ENCODE measurements around the gene DCXR.

Gene DCXR

DNA sequence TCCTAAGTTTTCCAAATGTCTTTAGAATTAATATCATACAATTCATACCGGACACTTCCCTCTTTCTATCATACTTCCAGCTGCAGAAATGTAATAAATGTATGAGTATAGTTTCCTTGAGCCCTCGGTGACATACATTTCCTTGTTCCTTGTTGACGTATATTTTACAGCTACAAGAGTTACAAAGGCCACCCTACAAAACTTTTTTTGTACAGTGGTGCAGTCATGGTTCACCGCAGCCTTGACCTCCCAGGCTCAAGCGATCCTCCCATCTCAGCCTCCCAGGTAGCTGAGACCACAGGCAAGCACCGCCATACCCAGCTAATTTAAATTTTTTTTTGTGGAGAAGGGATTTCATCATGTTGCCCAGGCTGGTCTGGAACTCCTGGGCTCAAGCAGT is 35.3 kb upstream of the DCXR start:
- no peak for DNase-seq

DNA sequence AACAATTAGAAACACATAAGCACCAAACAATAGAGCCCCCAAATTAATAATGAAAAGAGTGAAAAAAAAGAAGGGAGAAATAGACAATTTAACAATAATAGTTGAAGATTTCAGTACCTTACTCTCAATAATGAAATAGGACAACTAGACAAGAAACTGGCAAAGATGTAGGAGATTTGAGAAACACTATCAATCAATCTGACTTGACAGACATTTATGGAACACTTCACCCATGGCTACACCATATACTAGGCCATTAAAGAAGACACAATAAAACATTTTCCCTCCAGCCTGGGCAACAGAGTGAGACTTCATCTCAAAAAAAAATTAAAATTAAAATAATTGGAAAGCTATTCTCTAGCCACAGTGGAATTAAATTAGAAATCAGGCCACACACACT is 33.1 kb upstream of the DCXR start:
- no peak for DNase-seq

DNA sequence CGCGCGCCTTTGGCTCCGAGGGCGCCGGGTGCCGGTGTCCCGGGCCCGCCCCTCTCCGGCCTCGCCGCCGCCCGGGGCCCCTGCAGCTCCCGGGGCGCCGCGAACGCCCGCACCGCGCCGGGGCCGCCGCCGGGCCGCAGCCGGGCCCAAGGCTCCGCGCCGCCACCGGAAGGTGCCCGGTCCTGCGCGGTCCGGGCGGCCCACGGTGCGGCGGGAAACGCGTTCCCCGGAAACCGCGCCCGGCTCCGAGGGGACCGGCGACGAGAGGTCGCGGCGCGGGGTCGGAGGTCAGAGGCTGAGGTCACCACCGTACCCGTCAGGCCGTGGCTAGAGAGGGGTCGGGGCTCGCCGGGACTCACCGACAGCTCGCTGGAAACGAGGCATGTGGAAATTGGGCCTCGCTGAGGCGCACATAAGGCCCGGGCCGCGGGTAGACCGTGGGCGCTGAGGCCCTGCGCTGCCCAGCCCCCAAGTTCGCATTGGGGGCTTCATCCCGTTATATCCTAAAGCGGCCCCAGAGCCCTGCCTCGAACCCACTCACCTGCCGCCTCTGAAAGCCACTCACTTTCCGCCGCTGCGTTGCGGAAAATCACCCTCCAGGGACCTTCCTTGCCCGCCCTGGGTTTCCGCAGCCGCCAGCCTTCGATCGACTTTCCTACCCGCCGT is 28.3 kb upstream of the DCXR start, which contains the start of gene DUS1L:
DUS1L (minus strand) TSS at position 167 of the 666 bp plus-strand sequence. CDS start 745 bp downstream, outside the sequence.
- peak; percentile 57 to 59 for DNase-seq

DNA sequence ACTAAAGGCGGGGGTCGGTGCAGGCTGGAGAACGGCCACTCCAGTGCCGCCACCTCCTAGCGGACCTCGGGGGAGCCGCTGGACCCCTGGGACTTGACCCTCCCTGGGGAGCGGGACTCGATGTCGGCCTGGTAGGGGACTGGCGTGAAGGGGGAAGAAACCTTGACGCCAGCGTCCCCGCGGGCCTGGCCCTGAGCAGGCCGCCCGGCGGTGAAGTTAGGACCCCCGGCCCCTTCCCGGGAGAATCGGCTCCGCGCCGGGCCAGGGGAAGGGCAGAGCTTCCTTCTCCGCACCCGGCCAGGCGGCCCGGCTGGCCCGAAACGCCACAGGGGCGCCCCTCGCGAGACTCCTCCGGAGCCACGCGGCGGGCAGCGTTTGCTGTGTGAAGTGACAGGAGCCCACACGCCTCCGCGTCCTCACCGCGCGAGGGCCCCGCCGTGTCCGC is 27.7 kb upstream of the DCXR start:
- DNase-seq = peak; percentile 32 to 33

DNA sequence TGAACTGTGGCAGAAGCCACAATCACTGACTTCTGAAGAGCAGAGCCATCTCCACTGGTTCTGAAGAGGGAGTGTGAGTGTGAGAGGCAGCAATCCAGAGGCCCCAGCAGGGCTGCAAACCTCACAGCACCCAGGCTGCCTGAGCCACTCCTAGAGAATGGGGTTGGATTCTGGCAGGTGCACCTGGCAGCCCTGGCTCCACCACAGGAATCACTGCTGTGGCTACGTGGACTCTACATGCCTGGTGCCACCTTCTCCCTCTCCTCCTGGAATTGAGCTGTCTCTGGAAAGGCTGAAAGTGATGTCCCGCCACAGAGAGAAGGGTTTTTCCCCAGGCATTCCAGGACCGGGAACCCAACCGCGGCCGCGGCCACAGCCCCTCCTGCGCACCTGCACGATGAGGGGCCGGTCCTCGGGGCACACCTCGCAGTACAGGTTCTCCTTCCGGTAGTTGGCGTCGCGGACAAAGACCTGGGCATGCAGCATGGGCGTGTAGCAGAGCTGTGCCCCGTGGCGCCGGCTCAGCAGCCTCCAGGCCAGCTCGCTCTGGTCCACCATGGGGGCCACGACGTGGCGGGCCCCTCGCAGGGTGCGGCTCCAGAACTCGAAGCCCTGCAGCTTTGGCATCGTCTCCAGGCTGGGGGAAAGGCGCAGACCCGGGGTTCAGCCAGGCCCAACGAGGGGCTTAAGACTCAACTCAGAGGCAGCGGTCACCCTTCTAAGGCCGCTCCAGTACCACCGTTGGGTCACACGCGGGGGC is 27.1 kb upstream of the DCXR start:
- no peak for DNase-seq

DNA sequence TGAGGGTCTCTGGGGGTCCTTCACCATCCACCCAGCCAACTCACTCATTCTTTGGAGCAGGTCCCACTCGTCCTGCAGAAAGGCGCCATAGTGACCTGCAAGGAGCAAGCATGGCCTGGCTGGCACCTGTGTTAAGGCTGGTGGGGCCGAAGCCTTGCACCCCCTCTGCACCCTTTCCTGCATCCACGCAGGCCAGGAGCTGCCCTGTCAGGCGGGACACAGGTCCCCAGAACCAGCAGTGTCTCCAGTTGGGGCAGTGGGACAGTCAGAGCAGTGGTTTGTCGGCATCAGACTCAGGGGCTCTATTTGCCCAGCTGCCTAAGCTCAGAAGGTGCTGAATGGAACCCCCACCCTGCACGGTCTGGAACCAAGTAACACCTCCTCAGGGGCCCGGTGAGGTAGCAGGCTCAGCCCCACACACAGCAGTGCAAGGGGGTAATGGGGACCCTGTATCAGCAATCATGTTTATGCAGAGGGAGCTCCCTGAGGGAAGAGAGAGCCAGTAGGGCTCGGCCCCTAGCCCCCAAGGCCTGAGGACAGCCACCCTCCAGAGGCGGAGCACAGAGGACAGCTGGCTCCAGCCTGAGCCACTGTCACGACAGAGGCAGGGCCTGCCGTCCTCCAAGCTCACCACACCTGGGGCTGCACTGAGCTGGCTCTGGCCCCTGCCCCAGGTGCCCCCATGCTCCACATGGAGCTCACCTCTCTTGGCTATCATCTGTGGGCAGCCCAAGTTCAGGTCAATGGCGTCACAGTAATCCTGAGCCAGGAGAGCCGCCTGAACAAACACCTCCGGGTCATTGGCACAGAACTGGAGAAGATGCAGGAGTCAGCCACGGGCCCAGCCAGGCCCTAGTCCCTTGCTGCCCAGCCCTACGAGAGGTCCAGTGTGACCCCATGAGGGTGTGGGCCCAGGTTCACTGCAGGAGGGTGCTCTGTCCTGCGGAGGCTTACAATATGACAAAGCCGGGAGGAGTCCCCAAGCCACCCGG is 26.2 kb upstream of the DCXR start:
- no peak for DNase-seq

DNA sequence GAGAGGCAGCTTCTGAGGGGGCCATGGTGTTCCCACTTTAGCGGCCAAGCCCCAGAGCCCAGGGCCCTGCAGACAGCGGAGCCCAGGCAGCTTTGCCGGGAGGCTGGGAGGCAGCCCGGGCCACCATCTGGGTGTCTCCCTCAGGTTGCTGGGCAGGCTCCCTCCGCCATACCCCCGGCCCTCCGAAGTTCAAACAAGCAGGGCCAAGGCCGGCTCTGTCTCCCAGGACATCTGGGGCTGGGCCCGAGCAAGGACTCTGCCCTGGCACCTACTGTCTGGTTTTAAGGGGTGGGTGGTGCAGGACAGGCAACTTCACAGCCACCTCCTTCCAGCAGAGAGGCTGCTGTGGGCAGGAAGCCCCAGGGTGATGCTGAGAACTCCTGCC is 25.5 kb upstream of the DCXR start:
- no peak for DNase-seq

DNA sequence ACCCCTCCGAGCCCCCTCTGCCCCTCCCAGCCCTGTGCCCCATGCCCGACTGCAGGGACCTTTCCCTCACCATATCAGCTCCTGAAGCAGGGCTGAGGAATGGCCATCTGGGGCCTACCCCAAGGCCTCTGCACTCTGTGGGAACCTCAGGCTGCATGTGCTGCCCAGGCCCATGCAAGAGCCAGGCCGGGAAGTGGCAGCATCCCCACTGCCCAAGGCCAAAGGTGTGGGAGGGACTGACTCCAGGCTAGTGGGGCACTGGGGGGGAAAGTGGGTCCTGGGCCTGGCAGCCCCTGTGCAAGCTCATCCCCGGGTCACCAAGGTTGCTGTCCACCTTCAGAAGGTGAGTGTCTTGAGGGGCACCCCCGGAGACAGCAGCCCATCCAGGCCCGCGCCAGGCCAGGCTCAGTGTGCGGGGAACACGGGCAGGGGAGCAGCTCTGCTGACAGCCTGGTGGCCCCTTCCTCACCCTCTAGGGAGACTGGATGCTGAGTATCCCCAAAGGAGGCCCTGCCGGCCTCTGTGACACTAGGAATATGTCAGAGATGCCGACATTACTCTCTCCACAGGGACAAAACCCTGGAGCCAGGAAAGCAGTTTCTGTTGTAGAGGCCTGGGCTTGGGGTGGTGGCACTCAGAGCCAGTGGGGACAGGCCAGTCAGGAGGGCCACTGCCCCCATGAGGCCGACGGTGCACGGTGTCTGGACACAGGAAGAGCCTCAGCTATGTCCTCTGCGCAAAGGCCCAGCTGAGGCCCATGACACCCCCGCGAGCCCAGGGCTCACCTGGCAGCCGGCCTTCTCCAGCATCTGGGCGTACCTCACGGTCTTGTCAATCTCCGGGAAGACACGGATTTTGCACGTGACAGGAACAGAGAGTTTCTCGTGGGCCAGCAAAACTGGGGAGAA is 24.8 kb upstream of the DCXR start:
- DNase-seq = no peak

DNA sequence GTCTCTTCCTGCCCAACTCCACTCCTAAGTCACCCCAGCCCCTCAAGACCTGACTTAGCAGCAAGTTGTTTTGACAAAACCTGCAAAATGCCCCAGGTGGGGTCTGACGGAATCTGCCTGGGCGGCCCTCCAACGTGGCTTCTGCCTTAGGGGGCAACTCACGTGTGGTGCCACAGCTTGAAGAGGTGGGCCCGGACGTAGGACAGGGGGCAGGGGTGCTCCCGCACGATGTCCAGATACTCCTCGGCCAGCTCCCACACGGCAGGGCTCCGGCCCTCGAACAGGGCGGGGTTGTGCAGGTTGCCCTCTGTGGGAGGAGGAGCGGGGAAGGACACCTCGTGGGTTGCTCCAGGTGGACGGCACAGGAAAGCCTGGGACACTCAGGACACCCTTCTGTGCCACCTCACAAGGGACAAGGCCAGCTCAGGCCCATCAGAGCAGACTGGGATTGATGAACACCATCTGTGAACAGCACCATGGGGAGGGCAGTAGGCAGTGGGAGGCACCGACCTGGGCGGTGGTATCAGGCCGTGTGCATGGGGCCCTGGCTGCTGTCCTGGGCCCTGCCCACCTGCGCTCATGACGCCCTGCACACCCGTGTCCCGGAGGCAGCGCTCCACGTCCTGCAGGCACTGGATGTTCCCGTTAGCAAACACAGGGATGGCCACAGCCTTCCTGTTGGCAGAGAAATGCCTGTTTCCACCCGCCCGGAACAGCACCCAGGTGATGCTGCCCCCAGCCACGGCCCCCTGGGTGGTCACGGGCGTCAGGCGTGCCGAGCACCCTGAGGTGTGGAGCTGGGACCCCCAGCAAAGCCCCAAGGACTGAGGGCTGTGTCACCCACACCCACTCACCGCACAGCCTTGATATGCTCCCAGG is 23.8 kb upstream of the DCXR start:
- no peak for DNase-seq

DNA sequence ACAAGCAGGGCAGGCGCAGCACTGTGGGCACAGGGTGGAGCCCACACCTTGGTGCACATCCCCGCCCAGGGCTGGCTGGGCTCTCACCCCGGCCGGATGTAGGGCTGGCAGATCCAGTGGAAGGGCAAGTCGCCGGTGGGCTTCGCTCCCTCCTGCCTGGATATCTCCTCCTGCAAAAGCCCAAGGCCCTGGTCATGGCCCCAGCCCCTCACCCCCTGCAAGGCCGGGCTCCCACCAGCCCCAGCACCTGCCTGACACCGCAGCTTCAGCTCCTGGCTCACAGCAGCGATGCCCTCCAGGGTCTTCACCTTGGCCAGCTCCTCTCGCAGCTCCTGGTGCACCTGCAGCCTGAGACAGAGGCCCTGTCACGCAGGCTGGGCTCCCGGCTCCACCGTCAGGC is 23.1 kb upstream of the DCXR start:
- no peak for DNase-seq

DNA sequence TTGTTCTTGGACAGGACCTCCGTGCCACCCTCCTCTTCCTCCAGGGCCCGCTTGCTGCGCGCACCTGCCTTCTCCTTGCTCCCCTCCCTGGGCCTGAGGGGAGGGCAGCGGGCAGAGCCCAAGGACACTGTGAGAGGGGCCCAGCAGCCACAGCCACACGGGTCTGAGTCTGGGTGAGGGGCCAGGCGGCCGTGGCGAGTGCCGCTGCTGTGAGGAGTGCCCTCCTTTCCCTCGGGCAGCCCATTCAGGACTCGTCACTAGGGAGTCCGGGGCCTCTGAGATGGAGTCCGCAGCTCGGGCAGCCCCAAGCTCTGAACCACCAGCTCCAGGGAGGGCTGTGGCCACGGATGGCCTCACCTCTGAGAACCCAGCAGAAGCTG is 22.5 kb upstream of the DCXR start:
- no peak for DNase-seq

DNA sequence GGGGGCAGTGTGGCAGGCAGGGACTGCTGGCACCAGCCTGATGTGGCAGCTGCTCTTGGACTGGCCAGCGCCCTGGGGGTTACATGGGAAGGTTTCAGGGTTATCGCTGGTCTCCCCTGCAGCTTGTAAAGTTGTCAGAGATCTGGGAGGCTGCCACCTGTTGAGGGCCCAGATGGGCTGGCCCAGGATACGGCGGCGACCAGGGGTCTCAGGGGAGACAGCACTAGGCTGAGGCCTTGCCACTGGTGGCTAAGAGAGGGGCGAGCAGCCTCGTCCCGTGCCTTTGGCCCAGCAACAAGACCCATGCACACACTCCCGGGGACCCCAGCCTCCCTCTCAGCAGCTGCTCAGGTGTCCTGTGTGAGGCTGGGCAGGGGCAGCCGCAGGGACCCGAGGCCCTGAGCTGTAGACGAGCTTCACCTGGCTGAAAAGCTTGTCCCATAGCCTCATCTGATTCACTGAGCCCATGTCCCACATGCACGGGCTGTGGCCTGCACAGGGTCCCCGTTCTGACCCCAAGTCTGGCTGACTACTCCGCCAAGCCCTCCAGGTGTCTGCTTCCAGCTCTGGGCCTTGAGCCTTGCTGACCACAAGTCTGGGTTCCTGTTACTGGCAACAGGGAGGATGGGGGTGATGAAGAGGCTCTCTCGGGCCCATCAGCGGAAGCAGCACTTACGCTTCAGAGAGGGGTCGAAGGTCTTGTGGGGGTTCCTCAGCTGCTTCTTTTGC is 21.9 kb upstream of the DCXR start:
- DNase-seq = no peak

DNA sequence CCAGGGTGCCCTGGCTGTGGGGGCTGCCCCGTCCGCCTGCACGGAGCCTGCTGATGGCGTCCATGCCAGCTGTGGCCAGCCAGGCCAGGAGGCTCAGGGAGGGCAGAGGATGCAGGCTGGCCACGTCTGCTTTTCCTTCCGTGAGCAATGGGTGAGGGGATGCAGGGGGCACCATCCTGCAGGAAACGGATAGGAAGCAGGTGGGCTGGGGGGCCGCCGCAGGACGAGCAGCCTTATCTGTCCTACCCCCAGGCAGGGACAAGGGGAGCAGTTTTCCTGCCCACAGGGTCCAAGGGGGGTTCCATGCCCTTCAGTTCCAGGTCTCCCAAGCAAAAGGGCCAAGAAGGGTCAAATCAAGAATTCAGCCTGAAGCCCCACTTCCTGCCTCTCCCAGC is 21.4 kb upstream of the DCXR start:
- DNase-seq = no peak

DNA sequence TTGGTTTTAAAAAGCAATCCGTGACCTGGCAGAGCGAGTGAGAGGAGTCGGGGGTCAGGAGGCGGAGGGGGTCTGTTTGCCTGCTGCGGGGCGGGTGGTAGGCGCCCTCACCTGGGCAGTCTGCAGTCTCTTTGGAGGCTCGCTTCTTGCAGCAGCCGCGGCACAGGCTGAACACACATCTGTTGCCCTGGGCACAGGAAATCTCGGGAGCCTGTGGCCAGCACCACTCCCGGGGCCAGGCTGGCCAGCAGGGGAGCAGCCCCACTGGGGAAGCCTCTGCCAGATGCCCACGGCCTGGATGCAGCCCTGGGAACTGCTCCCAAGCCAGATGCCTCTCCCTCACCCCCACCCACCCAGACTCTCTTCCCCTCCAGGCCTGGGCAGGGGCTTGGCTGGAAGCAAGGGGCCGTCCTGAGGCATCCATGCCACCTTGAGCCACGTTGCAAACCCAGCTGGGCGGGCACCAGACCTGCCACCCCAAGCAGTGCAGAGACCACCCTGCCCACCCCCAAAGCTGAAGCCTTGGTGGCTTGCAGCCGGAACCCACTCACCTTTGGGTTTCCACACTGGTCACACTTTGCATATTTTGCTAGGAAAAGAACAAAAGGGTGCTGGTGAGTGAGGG is 20.8 kb upstream of the DCXR start:
- DNase-seq = no peak

DNA sequence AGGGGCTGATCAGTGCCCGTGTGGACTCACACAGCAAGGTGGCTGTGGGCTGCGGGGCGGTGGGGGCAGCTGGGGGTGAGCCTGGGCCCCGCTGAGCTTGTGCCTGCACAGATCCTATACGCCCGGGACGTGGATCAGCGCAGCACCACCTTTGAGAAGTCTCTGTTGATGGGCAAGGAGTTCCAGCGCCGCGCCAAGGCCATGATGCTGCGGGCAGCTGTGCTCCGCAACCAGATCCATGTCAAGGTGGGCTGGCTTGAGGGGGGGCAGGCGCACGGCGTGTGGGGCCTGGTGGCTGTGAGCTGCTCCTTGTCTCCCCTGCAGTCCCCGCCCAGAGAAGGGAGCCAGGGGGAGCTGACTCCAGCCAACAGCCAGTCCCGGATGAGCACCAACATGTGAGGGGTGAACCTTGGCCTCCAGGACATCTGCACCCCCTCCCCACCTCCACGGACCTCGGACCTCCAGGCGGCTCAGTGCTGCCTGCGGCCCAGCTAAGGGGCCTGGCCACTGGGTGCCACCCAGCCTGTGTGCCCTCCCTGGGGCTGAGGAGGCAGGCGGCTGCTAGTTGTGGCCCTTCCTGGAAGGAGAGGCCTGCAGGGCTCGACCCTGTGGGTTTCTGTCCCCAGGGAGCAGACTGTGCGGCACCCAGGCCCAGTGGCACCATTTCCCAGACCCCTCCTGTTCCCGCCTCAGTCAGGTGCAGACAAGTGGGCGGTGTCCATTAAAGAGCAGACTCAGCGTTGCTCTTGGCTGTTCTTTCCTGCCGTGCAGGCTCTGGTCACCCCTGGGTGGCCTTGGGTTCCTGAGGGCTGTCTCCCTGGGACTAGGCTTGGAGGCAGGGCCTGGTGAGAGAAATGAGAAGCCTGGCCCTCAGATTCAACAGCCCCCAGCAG is 19.5 kb upstream of the DCXR start:
- no peak for DNase-seq

DNA sequence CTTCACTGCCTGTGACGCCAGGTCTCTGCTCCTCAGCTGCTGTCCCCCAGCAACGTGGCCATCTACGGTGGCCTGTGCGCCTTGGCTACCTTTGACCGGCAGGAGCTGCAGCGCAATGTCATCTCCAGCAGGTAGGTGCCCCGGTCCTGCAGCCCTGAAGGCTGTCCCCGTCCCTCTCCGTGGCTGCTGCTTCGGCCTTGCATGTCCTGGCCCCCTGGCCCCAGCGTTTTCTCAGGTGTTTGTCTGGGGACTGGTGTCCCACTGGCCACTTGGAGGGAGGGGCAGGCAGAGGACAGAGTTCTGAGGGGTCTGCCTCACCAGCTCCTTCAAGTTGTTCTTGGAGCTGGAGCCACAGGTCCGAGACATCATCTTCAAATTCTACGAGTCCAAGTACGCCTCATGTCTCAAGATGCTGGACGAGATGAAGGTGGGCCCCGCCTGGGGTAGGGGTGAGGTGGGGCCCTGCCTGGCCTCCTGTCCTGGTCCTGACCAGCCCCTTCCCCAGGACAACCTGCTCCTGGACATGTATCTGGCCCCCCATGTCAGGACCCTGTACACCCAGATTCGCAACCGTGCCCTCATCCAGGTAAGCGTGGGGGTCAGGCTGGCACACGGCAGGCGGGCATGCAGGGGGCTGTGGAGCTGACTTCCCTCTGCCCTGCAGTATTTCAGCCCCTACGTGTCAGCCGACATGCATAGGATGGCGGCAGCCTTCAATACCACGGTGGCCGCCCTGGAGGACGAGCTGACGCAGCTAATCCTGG is 18.6 kb upstream of the DCXR start:
- DNase-seq = no peak

DNA sequence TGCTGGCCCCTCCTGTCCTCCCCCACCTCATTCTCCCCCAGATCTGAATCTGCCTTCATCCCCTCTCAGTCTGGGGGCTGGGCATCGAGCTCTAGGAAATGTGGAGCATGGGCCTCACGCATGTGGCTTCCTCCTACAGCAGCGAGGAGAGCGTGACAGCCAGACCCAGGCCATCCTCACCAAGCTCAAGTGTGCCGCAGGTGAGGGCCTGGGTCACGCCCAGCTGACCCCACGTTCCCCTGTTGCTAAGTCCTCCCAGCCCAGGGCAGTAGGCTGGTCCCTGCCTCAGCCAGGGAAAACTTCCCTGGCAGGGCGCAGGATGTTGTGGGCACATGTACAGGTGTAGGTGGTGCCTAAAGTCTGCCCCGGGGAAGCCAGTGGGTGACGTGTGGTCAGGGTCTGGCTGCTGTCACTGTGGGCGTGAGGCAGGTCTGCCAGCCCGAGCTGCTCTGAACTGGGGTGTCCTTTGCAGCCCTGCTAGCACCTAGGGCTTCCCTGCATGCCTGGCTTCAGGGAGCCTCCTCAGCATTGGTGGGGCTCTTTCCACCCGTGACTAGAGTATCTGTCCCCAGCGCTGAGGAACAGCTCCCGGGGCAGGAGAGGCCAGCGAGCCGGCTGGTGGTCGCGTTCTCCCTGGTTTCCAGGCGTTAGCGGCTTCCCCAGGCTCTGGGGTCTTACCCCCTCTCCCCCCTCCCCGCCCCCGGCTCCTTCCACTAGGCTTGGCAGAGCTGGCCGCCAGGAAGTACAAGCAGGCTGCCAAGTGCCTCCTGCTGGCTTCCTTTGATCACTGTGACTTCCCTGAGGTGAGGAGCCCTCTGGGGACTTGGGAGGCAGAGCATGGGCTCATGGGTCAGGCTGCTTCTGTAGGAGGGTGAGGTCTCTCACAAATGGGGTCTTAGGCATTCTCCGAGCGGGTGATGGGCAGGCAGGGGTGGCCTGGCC is 17.8 kb upstream of the DCXR start:
- DNase-seq = no peak

Measured in activated CD4-positive, alpha-beta T cell treated with anti-CD3 and anti-CD28 coated beads, Interleukin-2, amount 50 U/mL, for 4 hours (primary cell).